ENCODE data around the gene HOTAIR.

HOTAIR gene

DNA sequence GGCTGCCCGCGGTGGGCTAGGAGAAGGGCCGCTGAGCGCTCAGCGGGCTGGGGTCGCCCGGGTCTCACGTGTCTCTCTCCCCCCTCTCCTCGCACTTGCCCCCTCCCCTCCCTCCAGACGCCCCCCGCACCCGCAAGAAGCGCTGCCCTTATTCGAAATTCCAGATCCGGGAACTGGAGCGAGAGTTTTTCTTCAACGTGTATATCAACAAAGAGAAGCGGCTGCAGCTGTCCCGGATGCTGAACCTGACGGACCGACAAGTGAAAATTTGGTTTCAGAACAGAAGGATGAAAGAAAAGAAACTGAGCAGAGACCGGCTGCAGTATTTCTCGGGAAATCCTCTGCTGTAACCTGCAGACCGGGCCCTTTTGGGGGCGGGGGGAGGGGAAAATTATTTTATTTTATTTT, 314 bp upstream of the HOTAIR start:
- DNase-seq (ENCODE audit: low spot score) = no peak

DNA sequence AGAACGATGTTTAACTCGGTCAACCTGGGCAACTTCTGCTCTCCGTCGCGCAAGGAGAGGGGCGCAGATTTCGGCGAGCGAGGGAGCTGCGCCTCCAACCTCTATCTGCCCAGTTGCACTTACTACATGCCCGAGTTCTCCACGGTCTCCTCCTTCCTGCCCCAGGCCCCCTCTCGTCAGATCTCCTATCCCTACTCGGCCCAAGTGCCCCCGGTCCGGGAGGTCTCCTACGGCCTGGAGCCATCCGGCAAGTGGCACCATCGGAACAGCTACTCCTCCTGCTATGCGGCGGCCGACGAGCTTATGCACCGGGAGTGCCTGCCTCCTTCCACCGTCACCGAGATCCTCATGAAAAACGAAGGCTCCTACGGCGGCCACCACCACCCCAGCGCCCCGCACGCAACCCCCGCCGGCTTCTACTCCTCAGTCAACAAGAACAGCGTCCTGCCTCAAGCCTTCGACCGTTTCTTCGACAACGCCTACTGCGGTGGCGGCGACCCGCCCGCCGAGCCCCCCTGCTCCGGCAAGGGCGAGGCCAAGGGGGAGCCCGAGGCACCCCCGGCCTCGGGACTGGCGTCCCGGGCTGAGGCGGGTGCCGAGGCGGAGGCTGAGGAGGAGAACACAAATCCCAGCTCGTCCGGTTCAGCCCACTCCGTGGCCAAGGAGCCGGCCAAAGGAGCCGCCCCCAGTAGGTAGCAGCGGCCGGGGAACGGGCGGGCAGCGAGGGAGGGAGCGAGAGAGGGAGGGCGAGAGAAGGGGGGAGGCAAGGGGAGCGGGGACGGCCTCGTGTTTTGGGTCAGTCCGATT, 1.3 kb downstream of the HOTAIR start:
- DNase-seq (ENCODE audit: low spot score) = peak; percentile 63

- DNase-seq (ENCODE audit: low spot score) = no peak
These were observed 2.0 kb downstream of the HOTAIR start, which contains the start of gene HOXC11 for GRCh38 chr12:53972722-53973235. Gene HOXC11, plus strand, starts transcription at chr12:53973126. Its CDS starts 116 bp downstream, at chr12:53973242.

- DNase-seq (ENCODE audit: low spot score) = no peak
These were observed 2.5 kb downstream of the HOTAIR start for GRCh38 chr12:53972152-53972702.

GRCh38 chr12:53971686-53972085, 3.1 kb downstream of the HOTAIR start:
- DNase-seq (ENCODE audit: low spot score) = no peak

DNA sequence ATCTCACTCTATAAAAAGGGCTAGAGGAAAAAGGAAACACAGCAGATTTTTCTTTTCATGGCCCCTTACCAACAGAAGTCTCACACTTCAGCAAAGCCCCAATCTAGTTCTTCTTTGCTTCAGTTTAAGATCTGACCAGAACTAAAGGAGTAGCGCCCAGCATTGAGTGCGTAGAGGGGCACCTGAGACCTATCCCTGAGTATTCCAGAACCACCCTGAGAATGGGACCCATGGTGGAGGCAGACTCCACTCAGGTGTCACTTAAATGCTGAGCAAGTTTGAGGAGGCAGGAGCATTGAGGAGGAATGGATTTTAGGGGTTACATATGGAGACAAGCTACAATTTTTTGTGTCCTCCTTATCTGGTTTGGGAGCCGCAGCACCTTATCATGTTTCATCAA, 3.6 kb downstream of the HOTAIR start:
- no peak for DNase-seq (ENCODE audit: low spot score)

GRCh38 chr12:53970451-53970850, 4.3 kb downstream of the HOTAIR start:
- no peak for DNase-seq (ENCODE audit: low spot score)

- DNase-seq (ENCODE audit: low spot score) = no peak
These were observed 5.0 kb downstream of the HOTAIR start for GRCh38 chr12:53969588-53970259.

DNA sequence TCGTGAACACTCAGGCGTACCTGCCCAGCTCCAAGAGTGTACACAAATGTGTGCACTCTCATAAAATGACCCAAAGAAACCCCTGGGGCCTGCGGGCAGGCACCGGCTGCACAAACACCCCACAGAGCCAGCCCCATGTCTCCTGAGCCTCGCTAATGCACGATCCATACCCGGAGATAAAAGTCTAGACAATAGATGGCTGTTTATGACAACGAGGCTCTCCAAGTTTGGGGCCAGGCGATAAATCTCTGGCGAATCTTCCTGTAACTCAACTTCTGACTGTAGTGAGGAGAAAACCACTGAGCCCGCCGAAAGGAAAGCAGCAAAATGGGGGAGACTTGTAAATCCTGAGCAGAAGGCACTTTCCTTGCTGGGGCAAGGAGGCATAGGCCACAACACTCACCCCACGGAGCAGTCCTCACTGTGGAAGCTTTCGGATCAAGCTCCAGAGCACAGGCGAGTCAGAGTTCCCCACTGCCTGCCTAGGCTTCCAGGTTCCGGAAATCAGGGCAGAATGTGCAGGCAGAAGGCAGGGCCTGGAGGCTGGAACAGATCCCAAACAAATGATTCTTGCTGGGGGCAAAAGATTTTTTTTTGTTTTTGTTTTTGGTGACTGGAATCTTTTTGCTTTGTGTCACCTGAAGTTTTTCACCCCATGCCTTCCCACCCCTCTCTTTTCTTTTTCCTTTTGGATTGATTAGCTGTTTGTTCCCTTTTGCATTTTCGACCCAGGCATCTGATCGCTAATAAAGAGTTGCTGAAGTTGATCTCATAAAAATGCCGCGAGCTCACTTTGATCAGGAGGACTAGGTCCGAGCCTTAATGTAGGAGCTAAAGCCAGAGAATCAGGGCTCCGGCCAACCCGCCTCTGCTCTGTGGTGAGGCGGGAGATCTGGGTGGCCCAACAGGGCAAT, 6.3 kb downstream of the HOTAIR start:
- no peak for DNase-seq (ENCODE audit: low spot score)

DNA sequence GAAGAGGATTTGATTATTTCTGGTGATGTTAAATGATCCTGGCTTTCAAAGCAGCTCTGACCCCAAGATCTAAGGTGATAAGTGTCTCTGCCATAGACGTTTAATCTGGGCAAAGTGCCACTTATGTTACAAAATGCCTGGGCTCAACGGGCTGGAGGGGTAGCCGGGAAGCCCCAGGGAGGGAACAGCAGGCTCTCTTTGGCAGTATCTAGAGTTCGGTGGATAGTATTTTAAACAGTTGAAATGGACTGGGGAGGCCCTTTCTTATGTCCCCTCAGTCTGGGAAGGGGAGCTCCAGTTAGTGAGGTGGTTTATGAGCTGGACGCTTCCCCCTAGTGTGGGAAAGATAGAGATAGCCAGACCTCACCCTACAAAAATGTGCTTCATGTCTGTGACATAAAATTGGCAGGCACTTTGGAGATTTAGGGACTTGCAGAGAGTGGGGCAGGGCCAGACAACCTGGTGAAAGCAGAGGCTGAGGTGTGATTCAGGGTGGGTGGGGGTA, 7.3 kb downstream of the HOTAIR start:
- no peak for DNase-seq (ENCODE audit: low spot score)

- DNase-seq (ENCODE audit: low spot score) = no peak
These were observed 8.2 kb downstream of the HOTAIR start for GRCh38 chr12:53966385-53967133.

DNA sequence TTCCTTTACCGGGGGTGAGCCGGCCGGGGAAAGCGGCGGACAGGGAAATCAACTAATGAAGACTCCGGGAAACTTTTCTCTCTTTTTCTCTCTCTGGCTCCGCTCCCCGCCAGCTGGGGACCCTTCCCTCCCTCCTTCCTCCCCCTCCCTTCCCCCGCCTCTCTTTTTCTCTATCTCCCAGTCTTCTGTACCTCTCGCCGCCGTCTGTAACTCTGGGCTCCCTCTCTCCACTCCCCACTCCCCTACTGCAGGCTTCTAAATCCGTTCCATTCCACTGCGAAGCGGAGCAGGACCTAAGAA, 8.7 kb downstream of the HOTAIR start:
- DNase-seq (ENCODE audit: low spot score) = no peak

- no peak for DNase-seq (ENCODE audit: low spot score)
These were observed 9.3 kb downstream of the HOTAIR start for GRCh38 chr12:53965281-53966084.

- DNase-seq (ENCODE audit: low spot score) = no peak
These were observed 10.4 kb downstream of the HOTAIR start for GRCh38 chr12:53964315-53964713.

DNA sequence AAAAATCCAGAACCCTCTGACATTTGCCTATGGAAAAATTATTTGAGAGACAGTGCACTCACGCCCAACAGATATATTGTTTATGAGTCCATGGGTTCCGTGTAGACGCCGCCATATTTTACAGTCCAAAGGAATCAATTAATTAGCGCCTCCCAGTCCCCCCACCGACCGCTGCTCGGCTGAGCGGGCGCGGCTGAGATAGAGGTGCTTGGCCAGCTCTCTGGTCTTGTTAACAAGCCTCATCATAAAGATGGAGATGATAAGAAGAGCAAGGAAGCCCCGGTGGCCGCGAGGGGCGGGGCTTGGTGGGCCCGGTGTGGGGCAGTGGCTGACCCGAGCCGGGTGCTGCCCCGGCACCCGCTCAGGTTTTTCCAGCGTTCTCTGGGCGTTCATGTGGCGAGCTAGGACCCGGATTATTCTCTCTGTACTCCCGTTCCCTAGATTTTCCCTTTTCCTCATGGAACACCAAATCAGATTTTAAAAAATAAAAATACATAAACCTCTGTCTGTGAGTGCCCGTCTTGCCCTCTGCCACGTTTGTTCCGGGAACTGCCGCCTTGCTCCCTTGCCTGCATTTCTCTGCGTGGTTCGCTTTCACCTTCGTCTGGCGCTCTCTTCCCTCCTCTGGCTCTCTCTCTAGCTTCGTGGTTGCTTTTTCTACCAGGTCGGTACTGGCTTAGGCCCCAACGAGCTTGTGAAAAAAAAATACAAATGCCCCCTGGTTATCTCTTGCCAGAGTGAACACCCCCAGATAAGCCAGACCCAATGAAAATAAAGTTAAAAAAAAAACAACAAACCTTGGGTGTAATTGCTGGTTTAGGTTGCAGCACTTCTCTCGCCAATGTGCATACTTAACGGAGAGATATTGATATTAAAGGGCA, 11.1 kb downstream of the HOTAIR start:
- no peak for DNase-seq (ENCODE audit: low spot score)

GRCh38 chr12:53963005-53963404, 11.7 kb downstream of the HOTAIR start:
- DNase-seq (ENCODE audit: low spot score) = no peak

DNA sequence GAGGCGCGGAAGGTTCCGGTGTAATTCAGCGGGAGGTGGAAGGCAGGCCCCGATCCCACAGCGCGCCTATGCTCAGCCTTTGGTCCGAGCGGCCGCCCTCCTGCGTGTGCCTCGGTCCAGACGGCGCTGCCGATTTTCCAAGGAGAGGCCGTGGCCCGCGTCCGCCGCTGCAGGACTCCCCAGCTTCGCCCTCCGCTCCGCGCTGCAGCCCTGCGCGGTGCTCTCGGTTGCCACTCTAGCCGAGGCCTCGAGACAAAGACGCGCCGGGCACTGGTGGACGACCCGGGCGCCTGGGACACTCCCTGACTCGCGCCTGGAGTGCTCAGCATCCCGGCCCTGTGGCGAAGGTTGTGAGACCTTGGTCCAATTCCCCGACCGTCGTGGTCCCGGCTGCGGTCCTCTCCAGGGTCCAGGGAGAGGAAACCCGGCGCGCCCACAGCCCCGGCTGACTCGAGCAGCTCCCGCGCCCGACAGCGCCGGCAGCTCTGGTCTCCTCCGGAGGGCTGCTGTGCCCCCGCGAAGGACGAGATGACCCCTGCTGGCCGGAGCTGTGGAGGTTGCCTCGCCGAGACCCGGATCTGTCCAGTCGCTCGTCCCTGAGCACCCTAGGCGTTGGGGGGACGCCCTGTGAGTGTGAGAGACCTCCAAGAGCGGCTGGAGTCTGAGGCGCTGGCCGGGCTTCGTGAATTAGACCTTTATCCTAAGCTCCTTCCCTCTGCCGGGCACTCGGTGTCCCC, 13.6 kb downstream of the HOTAIR start:
- peak; percentile 51 for DNase-seq (ENCODE audit: low spot score)

GRCh38 chr12:53960187-53961024, 14.3 kb downstream of the HOTAIR start:
- no peak for DNase-seq (ENCODE audit: low spot score)
